Immature natural killer cell (primary cell): ENCODE data around the gene EPS8L1. TPM values are rescaled to one million over a fixed set of nuclear protein-coding genes. Genes with fewer than 3 reads are reported as not detected.
A peak's percentile ranks its signal among the peaks of the same experiment; 100 is the strongest.

Source experiments
- DNase-seq, 3 donors: peaks; one replicate each; pipeline ENCODE4 v3.0.0; 2022; ENCODE audit warnings: mixed read lengths in 1 of 3
- H3K27ac Mint-ChIP-seq, 6 donors: one replicate each; pipeline ENCODE4 v1.8.0; 2020; ENCODE audit warnings: mixed read lengths in 6 of 6, mild to moderate bottlenecking in 5 of 6, inconsistent platforms in 4 of 6, moderate library complexity in 3 of 6
- H3K27me3 Mint-ChIP-seq, 3 donors: one replicate each; pipeline ENCODE4 v1.8.0; 2020 to 2021; ENCODE audit warnings: low read depth in 3 of 3, mild to moderate bottlenecking in 3 of 3, mixed read lengths in 3 of 3, moderate library complexity in 3 of 3, inconsistent platforms in 1 of 3
- H3K36me3 Mint-ChIP-seq, 3 donors: one replicate each; pipeline ENCODE4 v1.8.0; 2020; ENCODE audit warnings: mixed read lengths in 3 of 3, inconsistent platforms in 2 of 3, mild to moderate bottlenecking in 2 of 3
- H3K4me1 Mint-ChIP-seq, 2 donors: one replicate each; pipeline ENCODE4 v1.8.0; 2020; ENCODE audit warnings: inconsistent platforms in 2 of 2, mild to moderate bottlenecking in 2 of 2, mixed read lengths in 2 of 2, moderate library complexity in 1 of 2
- H3K4me3 Mint-ChIP-seq, 5 donors: one replicate each; pipeline ENCODE4 v1.8.0; 2020; ENCODE audit warnings: mild to moderate bottlenecking in 5 of 5, mixed read lengths in 5 of 5, inconsistent platforms in 3 of 5, moderate library complexity in 3 of 5
- H3K9me3 Mint-ChIP-seq, 6 donors: one replicate each; pipeline ENCODE4 v1.8.0; 2020; ENCODE audit warnings: mild to moderate bottlenecking in 6 of 6, mixed read lengths in 6 of 6, inconsistent platforms in 4 of 6, moderate library complexity in 3 of 6
- polyA plus RNA-seq, 3 donors: library from polyadenylated mRNA; unstranded; fragments of 300-500 nt; fragmentation: Illumina TruSeq; gene quantifications; one replicate each; pipeline ENCODE4 v1.2.3, GENCODE V29; 2021

EPS8L1 gene
- polyA plus RNA-seq, 3 donors from 2014 or later, result 4.5 to 7.3 (median 6.4) TPM

- peak in 2 of 3 donors; percentile 8 to 14 for DNase-seq
- peaks cover 27 to 34% of the 10 kb centered on the region in 2 donors for H3K4me1 Mint-ChIP-seq
- peak overlapping the region; percentile 60 to 86 (median 82) for H3K4me3 Mint-ChIP-seq
- peaks cover 0 to 5% (median 2%) of the 10 kb centered on the region in 3 donors for H3K36me3 Mint-ChIP-seq
- H3K27ac Mint-ChIP-seq, result peak overlapping the region; percentile 49 to 86 (median 80)
- no peaks in the 10 kb centered on the region for H3K9me3 Mint-ChIP-seq
- peaks cover 0 to 2% (median 2%) of the 10 kb centered on the region in 3 donors for H3K27me3 Mint-ChIP-seq
These were observed 33.9 kb upstream of the EPS8L1 start for GRCh38 chr19:55041627-55042343.

GRCh38 chr19:55042344-55042678 lies 33.4 kb upstream of the EPS8L1 start:
- H3K4me3 Mint-ChIP-seq, result peak overlapping the region; percentile 60 to 86 (median 82)
- no peaks in the 10 kb centered on the region for H3K9me3 Mint-ChIP-seq
- no peak for DNase-seq
- H3K4me1 Mint-ChIP-seq, result peaks cover 25 to 34% of the 10 kb centered on the region in 2 donors
- H3K27me3 Mint-ChIP-seq, result peaks cover 0 to 2% (median 2%) of the 10 kb centered on the region in 3 donors
- peak overlapping the region; percentile 49 to 86 (median 80) for H3K27ac Mint-ChIP-seq
- H3K36me3 Mint-ChIP-seq, result peaks cover 0 to 5% (median 2%) of the 10 kb centered on the region in 3 donors

DNA sequence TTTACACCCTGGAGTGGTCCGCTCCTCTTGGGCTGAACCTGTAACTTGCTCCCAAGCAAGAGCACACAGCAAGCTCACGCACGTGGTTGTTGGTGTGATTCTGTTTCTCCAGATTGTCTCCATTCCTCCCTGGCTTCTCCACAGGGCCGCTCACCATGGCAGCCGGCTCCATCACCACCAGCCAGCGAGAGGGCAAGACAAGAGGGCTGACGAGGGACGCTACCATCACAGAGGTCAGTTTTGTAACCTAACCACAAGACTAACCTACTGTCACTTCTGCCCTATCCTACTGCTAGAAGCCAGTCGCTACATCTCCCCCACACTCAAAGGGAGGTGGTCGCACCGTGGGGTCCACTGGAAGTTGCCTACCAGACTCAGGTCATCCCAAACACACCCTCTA lies 33.0 kb upstream of the EPS8L1 start:
- Mint-ChIP-seq H3K27me3 (peaks cover 0 to 2% (median 2%) of the 10 kb centered on the region in 3 donors), H3K4me1 (peaks cover 25 to 34% of the 10 kb centered on the region in 2 donors), H3K27ac (peak overlapping the region; percentile 49 to 85 (median 72))

GRCh38 chr19:55044286-55044685 lies 31.4 kb upstream of the EPS8L1 start:
- peaks cover 0 to 2% (median under 1%) of the 10 kb centered on the region in 3 donors for H3K27me3 Mint-ChIP-seq
- no peaks in the 10 kb centered on the region for H3K9me3 Mint-ChIP-seq
- no peak overlapping the region for H3K4me3 Mint-ChIP-seq
- H3K4me1 Mint-ChIP-seq, result peaks cover 25 to 34% of the 10 kb centered on the region in 2 donors
- DNase-seq, result no peak
- peak overlapping the region in 1 of 6 donors; percentile 2 for H3K27ac Mint-ChIP-seq
- peaks cover 0 to 5% (median 2%) of the 10 kb centered on the region in 3 donors for H3K36me3 Mint-ChIP-seq

More for the DNA sequence above, 33.0 kb upstream of the EPS8L1 start:
- DNase-seq, result no peak
- Mint-ChIP-seq H3K4me3 (peak overlapping the region; percentile 60 to 86 (median 82)), H3K36me3 (peaks cover 0 to 5% (median 2%) of the 10 kb centered on the region in 3 donors), H3K9me3 (no peaks in the 10 kb centered on the region)

DNA sequence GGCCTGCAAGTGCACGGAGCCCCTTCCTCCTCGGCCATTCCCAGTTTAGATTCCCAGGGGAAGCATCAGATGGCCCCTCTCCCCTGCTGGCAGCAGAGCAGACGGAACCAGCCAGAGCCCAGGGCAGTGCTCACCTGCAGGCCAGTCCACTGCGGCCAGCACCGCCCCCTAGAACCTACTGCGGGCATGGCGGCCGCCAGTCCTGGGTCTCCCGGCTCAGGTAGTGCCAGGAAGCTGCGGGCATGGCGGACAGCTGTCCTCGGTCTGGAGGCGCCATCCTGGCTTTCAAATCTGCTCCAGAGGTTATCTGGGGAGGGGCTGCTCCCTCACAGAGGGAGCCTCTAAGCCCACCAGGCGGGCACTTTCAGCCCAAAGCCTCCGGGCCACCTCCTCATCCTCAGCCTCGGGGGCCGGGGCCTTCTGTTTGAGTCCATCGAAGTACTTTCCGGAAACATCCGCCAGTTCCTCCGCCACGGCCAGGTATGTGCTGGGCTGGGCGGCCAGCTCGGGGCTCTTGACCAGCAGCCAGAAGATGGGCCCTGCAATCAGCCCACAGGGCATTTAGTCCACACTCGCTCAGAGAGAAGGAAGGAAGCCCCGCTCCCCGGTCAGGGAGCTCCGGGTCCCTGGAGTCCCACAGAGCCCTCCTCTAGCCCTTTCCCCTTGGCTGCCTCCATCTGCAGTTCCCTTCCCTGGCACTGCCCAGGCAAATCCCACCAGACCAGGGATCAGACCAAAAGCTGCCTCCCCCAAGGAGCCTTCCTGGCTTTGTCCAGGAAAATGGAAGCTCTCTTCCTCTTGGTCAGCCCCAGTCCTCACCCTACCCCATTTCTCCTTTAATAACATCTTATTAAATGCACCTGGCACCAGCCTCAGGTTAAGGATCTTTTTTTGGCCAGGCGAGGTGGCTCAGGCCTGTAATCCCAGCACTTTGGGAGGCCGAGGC lies 30.6 kb upstream of the EPS8L1 start:
- Mint-ChIP-seq H3K4me1 (peaks cover 23 to 29% of the 10 kb centered on the region in 2 donors), H3K4me3 (no peak overlapping the region), H3K36me3 (peaks cover 0 to 5% (median 0%) of the 10 kb centered on the region in 3 donors), H3K27me3 (no peaks in the 10 kb centered on the region), H3K9me3 (no peaks in the 10 kb centered on the region), H3K27ac (peak overlapping the region in 1 of 6 donors; percentile 2)
- DNase-seq, result no peak

DNA sequence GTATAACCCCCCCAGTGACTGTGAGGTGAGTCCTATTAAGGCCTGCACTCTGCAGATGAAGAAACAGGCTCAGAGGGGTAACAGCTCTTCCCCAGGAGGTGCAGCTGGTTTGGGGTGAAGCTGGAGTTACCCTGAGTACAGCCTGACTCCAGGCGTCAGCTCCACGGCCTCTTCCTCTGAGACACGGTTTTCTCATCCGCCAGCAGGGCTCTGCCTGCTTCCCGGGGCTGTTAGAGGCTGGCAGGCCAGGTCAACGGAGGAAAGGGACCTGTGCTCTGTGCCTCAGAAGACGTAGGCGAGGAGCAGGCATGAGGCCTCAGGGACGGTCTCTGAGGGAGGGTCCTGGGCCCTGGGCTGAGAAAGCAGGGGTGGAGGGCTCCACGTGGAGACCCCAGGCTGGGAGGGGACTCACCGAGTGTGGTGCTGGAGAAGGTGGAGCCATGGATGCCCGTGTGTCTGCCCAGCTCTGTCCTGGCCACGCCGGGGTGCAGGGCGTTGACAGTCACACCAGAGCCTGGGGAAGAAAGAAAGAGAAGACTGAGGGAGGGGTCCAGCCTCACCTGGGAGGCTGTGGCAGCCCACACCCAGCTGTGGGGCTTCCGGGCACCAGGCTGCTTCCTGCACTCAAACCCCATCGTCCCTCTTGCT lies 28.6 kb upstream of the EPS8L1 start:
- H3K27ac Mint-ChIP-seq, result no peak overlapping the region
- H3K4me1 Mint-ChIP-seq, result peaks cover 9 to 10% of the 10 kb centered on the region in 2 donors
- no peak overlapping the region for H3K4me3 Mint-ChIP-seq
- no peaks in the 10 kb centered on the region for H3K9me3 Mint-ChIP-seq
- H3K36me3 Mint-ChIP-seq, result peaks cover 0 to 12% (median 0%) of the 10 kb centered on the region in 3 donors
- DNase-seq, result no peak
- H3K27me3 Mint-ChIP-seq, result peaks cover 0 to 2% (median 0%) of the 10 kb centered on the region in 3 donors

DNA sequence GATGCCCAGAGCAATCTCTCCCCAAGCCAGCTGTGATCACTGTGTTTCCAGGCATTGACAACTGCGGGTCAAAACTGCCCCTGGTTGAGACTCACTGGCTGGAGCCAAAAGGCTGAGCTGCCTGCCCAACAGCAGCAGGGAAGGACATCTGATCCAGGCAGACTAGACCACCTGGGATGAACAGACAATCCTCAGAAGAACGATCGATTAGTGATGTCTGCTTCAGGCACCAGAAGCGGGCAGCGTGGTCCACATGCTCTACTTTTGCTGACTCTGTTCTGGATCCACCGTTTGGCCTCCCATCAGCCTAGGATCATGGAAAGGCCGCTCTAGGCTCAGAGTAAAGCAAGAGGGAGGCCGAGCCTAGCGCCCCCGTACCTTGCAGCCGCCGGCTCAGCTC lies 27.7 kb upstream of the EPS8L1 start:
- peaks cover 0 to 2% (median 0%) of the 10 kb centered on the region in 3 donors for H3K27me3 Mint-ChIP-seq
- no peak overlapping the region for H3K27ac Mint-ChIP-seq
- peaks cover 0 to 10% (median 2%) of the 10 kb centered on the region in 3 donors for H3K36me3 Mint-ChIP-seq
- H3K9me3 Mint-ChIP-seq, result no peaks in the 10 kb centered on the region
- H3K4me1 Mint-ChIP-seq, result peaks cover under 1 to 2% of the 10 kb centered on the region in 2 donors
- H3K4me3 Mint-ChIP-seq, result no peak overlapping the region
- DNase-seq, result no peak

DNA sequence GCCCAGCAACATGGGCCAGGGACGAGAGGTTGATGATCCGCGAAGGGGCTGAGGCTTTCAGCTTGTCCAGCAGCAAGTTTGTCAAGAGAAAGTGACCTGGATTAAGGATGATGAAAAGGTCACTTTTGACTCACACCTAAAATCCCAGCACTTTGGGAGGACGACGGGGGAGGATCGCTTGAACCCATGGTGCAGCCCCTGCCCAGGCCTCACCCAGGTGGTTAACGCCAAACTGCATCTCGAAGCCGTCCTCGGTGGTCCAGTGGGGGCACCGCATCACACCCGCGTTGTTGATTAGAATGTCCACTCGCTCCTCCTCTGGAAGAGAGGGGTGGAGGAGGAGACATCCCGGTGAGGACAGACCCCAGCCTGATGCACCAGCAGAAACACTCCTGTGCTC lies 27.2 kb upstream of the EPS8L1 start:
- no peaks in the 10 kb centered on the region for H3K9me3 Mint-ChIP-seq
- no peak for DNase-seq
- H3K27ac Mint-ChIP-seq, result no peak overlapping the region
- no peak overlapping the region for H3K4me3 Mint-ChIP-seq
- peaks cover 0 to 13% (median 5%) of the 10 kb centered on the region in 3 donors for H3K36me3 Mint-ChIP-seq
- peaks cover 0 to 2% (median 0%) of the 10 kb centered on the region in 3 donors for H3K27me3 Mint-ChIP-seq
- H3K4me1 Mint-ChIP-seq, result no peaks in the 10 kb centered on the region

DNA sequence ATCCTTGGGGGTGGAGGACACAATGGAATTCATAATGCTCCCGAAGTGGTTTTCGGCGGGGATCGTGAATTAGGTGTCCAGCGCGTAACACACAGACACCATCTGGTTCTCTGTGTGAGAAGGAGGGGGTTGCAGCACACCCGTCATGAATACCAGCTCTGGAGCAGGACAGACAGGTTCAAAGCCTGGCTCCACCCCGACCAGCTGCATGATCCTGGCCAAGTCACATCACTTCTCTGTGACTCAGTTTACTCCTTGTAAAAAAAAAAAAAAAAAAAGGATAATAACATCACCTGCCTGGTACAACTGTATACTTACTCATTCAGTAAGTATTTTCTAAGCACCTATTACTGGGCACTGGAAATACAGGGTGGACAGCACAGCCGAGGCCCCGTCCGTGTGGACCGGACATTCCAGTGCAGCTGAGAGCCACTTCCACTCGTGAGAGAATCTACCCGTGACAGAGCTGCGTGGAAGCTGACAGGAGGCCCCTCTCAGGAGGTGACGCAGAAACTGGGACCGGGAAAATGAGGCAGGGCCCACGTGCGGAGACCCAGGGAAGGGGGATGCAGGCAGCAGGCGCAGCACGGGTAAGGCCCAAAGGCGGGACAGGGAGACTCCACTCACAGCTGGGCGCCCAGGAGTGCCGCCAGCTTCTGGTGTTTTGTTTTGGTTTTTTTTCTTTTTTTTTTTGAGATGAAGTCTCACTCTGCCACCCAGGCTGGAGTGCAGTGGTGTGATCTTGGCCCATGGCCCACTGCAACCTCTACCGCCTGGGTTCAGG lies 24.7 kb upstream of the EPS8L1 start:
- H3K4me3 Mint-ChIP-seq, result no peak overlapping the region
- H3K27me3 Mint-ChIP-seq, result peaks cover 0 to 2% (median 0%) of the 10 kb centered on the region in 3 donors
- no peaks in the 10 kb centered on the region for H3K4me1 Mint-ChIP-seq
- no peak for DNase-seq
- no peaks in the 10 kb centered on the region for H3K9me3 Mint-ChIP-seq
- no peak overlapping the region for H3K27ac Mint-ChIP-seq
- H3K36me3 Mint-ChIP-seq, result peaks cover 0 to 25% (median 7%) of the 10 kb centered on the region in 3 donors

GRCh38 chr19:55053735-55054134 lies 21.9 kb upstream of the EPS8L1 start:
- Mint-ChIP-seq H3K36me3 (peaks cover 12 to 38% (median 17%) of the 10 kb centered on the region in 3 donors), H3K4me1 (no peaks in the 10 kb centered on the region), H3K27ac (no peak overlapping the region), H3K4me3 (no peak overlapping the region), H3K27me3 (peaks cover 0 to 2% (median 0%) of the 10 kb centered on the region in 3 donors), H3K9me3 (no peaks in the 10 kb centered on the region)
- no peak for DNase-seq

- Mint-ChIP-seq H3K27ac (no peak overlapping the region), H3K9me3 (no peaks in the 10 kb centered on the region), H3K4me3 (no peak overlapping the region), H3K27me3 (no peaks in the 10 kb centered on the region), H3K36me3 (peaks cover 12 to 31% (median 17%) of the 10 kb centered on the region in 3 donors), H3K4me1 (peaks cover 6 to 10% of the 10 kb centered on the region in 2 donors)
- DNase-seq, result no peak
These were observed 18.8 kb upstream of the EPS8L1 start for GRCh38 chr19:55056827-55057226.

- no peak for DNase-seq
- Mint-ChIP-seq H3K4me1 (peaks cover 16 to 23% of the 10 kb centered on the region in 2 donors), H3K4me3 (no peak overlapping the region), H3K9me3 (no peaks in the 10 kb centered on the region), H3K27ac (peak overlapping the region in 2 of 6 donors; percentile 10 to 80), H3K36me3 (peaks cover 12 to 23% (median 13%) of the 10 kb centered on the region in 3 donors), H3K27me3 (peaks cover 3 to 11% (median 4%) of the 10 kb centered on the region in 3 donors)
These were observed 16.7 kb upstream of the EPS8L1 start for GRCh38 chr19:55058781-55059610.
